HepG2 (cell line): ENCODE results near the gene TMEM130. TPM values are rescaled to one million over a fixed set of nuclear protein-coding genes. Genes with fewer than 3 reads are reported as not detected.

ENCODE experiments used
- CBFB ChIP-seq: sonication (generic); formaldehyde crosslinking; IDR thresholded peaks from 2 replicates; pipeline ENCODE4 v1.4.0; 2020; ENCODE audit warnings: missing genetic modification reagents
- DMAP1 ChIP-seq: IDR thresholded peaks from 2 replicates; pipeline ENCODE4 v1.6.1; 2016
- ISL2 ChIP-seq: sonication (generic); formaldehyde crosslinking; IDR thresholded peaks from 2 replicates; pipeline ENCODE4 v1.5.0; 2020; ENCODE audit warnings: missing genetic modification reagents
- JARID2 ChIP-seq: sonication (generic); formaldehyde crosslinking; IDR thresholded peaks from 2 replicates; pipeline ENCODE4 v1.8.1; 2023; ENCODE audit warnings: missing genetic modification reagents, inconsistent platforms; ENCODE audit not compliant: insufficient replicate concordance
- PRMT3 ChIP-seq: sonication (generic); formaldehyde crosslinking; IDR thresholded peaks from 2 replicates; pipeline ENCODE4 v1.8.1; 2022; ENCODE audit warnings: low read depth, mild to moderate bottlenecking, moderate library complexity, missing genetic modification reagents, borderline replicate concordance
- SIX4 ChIP-seq: sonication (generic); formaldehyde crosslinking; IDR thresholded peaks from 2 replicates; pipeline ENCODE4 v1.4.0; 2020; ENCODE audit warnings: missing genetic modification reagents
- SRF ChIP-seq: IDR thresholded peaks from 2 replicates; pipeline ENCODE4 v1.6.1; 2011; ENCODE audit warnings: mild to moderate bottlenecking, low read depth, low read length, moderate library complexity
- ZNF101 ChIP-seq: sonication (generic); formaldehyde crosslinking; IDR thresholded peaks from 2 replicates; pipeline ENCODE4 v1.4.0; 2020; ENCODE audit warnings: mild to moderate bottlenecking, low read depth, missing genetic modification reagents, borderline replicate concordance
- ZNF17 ChIP-seq: sonication (generic); formaldehyde crosslinking; IDR thresholded peaks from 2 replicates; pipeline ENCODE4 v1.5.0; 2020; ENCODE audit warnings: mild to moderate bottlenecking, missing genetic modification reagents
- ZNF607 ChIP-seq: sonication (generic); formaldehyde crosslinking; IDR thresholded peaks from 2 replicates; pipeline ENCODE4 v1.5.1; 2020; ENCODE audit warnings: missing genetic modification reagents, mild to moderate bottlenecking, borderline replicate concordance
- ZNF749 ChIP-seq: sonication (generic); formaldehyde crosslinking; IDR thresholded peaks from 2 replicates; pipeline ENCODE4 v1.8.0; 2022; ENCODE audit warnings: mild to moderate bottlenecking, missing genetic modification reagents, moderate library complexity, borderline replicate concordance
- ZNF792 ChIP-seq: IDR thresholded peaks from 2 replicates; pipeline ENCODE4 v1.6.1; 2016
- polyA plus RNA-seq, 8 experiments: library from polyadenylated mRNA; depleted of rRNA in 3 of 8; stranded (reverse) in 7 of 8; unstranded in 1 of 8; fragments of >200 nt; fragmentation: Illumina TruSeq in 4 of 8; extraction: Trizol in 4 of 8; gene quantifications; 2 replicates each; pipeline versions ENCODE4 v1.2.1 to v1.2.3, GENCODE V29; 2011 to 2016; ENCODE audit warnings: low read depth in 4 of 8, missing spikeins in 1 of 8, mixed read lengths in 1 of 8; ENCODE audit not compliant: insufficient read depth in 1 of 8
- total RNA-seq, 5 experiments: library from RNA; depleted of rRNA; stranded (reverse); fragments of >200 nt; fragmentation: Illumina TruSeq; extraction: Trizol; gene quantifications; 2 replicates each; pipeline ENCODE4 v1.2.3, GENCODE V29; 2016; ENCODE audit warnings: low read depth in 1 of 5
- TF ChIP-seq, protein P1 (sequence below): sonication (generic); formaldehyde crosslinking; IDR thresholded peaks from 2 replicates; pipeline ENCODE4 v1.4.0; 2020; ENCODE audit warnings: mild to moderate bottlenecking, missing genetic modification reagents
- TF ChIP-seq, protein P2 (sequence below): sonication (generic); formaldehyde crosslinking; IDR thresholded peaks from 2 replicates; pipeline ENCODE4 v1.5.0; 2020; ENCODE audit warnings: missing genetic modification reagents
- TF ChIP-seq, protein P3 (sequence below): sonication (generic); formaldehyde crosslinking; IDR thresholded peaks from 2 replicates; pipeline ENCODE4 v1.4.0; 2020; ENCODE audit warnings: missing genetic modification reagents, borderline replicate concordance
- TF ChIP-seq, protein P4 (sequence below): IDR thresholded peaks from 2 replicates; pipeline ENCODE4 v1.6.1; 2018; ENCODE audit warnings: missing genetic modification reagents, mild to moderate bottlenecking, missing compliant biosample characterization
- TF ChIP-seq, protein P5 (sequence below): IDR thresholded peaks from 2 replicates; pipeline ENCODE4 v1.6.1; 2016
- TF ChIP-seq, protein P6 (sequence below): sonication (generic); formaldehyde crosslinking; IDR thresholded peaks from 2 replicates; pipeline ENCODE4 v1.5.0; 2020; ENCODE audit warnings: mild to moderate bottlenecking, missing genetic modification reagents

TMEM130 gene
- total and polyA plus RNA-seq, 2 of the 13 experiments (the other 11 are each of a cell fraction or from before 2014, with no cell fraction given), result not detected

DNA sequence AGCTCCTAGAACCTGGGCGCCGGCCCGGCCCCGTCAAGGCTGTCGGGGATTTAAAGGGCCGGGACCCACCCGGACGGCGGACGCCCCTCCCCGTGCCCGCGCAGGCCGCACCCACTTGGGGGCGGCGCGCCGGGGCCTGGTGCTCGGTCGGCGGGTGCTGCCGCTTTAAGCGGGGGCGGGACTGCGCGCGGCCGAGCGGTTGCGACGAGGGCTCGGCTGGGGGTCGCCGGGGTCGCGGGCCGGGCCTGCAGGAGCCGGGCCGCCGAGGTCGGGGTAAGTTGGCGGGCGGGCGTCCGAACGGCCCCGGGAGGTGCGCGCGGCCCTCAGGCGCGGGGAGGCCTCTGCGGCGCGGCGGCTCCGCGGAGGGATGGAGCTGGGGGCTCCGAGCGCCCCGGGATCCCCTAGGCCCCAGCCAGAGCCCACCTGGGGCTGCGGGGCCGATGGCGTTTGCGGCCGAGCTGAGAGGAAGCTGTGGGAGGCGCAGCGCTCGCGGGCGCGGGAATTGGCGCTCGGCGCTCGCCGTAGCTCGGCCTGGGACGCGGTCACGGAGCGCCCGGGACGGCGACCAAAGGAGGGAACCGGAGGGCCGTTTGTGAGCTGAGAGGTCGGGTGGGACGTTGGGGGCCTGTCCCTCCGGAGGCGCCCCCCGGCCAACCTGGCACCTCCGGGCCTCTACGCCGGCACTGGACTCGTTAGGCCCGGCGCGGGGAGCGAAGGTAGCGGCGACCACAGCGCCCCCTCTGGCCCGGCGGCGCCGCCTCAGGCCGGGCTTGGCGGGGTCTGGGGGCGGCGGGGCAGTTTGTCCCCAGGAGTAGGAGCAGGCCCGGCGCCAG lies 8.8 kb upstream of the TMEM130 start, which contains the start of gene TRRAP (continued):
- TF ChIP-seq, protein P1, sequence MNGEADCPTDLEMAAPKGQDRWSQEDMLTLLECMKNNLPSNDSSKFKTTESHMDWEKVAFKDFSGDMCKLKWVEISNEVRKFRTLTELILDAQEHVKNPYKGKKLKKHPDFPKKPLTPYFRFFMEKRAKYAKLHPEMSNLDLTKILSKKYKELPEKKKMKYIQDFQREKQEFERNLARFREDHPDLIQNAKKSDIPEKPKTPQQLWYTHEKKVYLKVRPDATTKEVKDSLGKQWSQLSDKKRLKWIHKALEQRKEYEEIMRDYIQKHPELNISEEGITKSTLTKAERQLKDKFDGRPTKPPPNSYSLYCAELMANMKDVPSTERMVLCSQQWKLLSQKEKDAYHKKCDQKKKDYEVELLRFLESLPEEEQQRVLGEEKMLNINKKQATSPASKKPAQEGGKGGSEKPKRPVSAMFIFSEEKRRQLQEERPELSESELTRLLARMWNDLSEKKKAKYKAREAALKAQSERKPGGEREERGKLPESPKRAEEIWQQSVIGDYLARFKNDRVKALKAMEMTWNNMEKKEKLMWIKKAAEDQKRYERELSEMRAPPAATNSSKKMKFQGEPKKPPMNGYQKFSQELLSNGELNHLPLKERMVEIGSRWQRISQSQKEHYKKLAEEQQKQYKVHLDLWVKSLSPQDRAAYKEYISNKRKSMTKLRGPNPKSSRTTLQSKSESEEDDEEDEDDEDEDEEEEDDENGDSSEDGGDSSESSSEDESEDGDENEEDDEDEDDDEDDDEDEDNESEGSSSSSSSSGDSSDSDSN (CRISPR knock-in tag), result no peak; the same call in none of the 2 replicates
- TF ChIP-seq ZNF17 (no peak), SIX4 (CRISPR knock-in tag) (no peak), ZNF792 (no peak), DMAP1 (CRISPR knock-in tag) (peak; percentile 84; the same call in 1 of the 2 replicates), ZNF607 (peak; percentile 44; the same call in 1 of the 2 replicates), ZNF101 (CRISPR knock-in tag) (no peak), ZNF749 (CRISPR knock-in tag) (0 out of 2 replicates have a peak, but pooled peaks have one; percentile 48), SRF (no peak), JARID2 (no peak), CBFB (CRISPR knock-in tag) (0 out of 2 replicates have a peak, but pooled peaks have one; percentile 56), PRMT3 (no peak), ISL2 (CRISPR knock-in tag) (no peak; the same call in none of the 2 replicates)
- TF ChIP-seq, protein P2, sequence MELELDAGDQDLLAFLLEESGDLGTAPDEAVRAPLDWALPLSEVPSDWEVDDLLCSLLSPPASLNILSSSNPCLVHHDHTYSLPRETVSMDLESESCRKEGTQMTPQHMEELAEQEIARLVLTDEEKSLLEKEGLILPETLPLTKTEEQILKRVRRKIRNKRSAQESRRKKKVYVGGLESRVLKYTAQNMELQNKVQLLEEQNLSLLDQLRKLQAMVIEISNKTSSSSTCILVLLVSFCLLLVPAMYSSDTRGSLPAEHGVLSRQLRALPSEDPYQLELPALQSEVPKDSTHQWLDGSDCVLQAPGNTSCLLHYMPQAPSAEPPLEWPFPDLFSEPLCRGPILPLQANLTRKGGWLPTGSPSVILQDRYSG (CRISPR knock-in tag), result peak; percentile 80; the same call in 1 of the 2 replicates
- TF ChIP-seq, protein P3, sequence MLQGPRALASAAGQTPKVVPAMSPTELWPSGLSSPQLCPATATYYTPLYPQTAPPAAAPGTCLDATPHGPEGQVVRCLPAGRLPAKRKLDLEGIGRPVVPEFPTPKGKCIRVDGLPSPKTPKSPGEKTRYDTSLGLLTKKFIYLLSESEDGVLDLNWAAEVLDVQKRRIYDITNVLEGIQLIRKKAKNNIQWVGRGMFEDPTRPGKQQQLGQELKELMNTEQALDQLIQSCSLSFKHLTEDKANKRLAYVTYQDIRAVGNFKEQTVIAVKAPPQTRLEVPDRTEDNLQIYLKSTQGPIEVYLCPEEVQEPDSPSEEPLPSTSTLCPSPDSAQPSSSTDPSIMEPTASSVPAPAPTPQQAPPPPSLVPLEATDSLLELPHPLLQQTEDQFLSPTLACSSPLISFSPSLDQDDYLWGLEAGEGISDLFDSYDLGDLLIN (CRISPR knock-in tag), result peak; percentile 64; the same call in 1 of the 2 replicates
- TF ChIP-seq, protein P4, sequence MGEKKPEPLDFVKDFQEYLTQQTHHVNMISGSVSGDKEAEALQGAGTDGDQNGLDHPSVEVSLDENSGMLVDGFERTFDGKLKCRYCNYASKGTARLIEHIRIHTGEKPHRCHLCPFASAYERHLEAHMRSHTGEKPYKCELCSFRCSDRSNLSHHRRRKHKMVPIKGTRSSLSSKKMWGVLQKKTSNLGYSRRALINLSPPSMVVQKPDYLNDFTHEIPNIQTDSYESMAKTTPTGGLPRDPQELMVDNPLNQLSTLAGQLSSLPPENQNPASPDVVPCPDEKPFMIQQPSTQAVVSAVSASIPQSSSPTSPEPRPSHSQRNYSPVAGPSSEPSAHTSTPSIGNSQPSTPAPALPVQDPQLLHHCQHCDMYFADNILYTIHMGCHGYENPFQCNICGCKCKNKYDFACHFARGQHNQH (CRISPR knock-in tag), result peak; percentile 50; the same call in 1 of the 2 replicates
- TF ChIP-seq, protein P5, sequence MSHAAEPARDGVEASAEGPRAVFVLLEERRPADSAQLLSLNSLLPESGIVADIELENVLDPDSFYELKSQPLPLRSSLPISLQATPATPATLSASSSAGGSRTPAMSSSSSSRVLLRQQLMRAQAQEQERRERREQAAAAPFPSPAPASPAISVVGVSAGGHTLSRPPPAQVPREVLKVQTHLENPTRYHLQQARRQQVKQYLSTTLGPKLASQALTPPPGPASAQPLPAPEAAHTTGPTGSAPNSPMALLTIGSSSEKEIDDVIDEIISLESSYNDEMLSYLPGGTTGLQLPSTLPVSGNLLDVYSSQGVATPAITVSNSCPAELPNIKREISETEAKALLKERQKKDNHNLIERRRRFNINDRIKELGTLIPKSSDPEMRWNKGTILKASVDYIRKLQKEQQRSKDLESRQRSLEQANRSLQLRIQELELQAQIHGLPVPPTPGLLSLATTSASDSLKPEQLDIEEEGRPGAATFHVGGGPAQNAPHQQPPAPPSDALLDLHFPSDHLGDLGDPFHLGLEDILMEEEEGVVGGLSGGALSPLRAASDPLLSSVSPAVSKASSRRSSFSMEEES, result 0 out of 2 replicates have a peak, but pooled peaks have one; percentile 24
- TF ChIP-seq, protein P6, sequence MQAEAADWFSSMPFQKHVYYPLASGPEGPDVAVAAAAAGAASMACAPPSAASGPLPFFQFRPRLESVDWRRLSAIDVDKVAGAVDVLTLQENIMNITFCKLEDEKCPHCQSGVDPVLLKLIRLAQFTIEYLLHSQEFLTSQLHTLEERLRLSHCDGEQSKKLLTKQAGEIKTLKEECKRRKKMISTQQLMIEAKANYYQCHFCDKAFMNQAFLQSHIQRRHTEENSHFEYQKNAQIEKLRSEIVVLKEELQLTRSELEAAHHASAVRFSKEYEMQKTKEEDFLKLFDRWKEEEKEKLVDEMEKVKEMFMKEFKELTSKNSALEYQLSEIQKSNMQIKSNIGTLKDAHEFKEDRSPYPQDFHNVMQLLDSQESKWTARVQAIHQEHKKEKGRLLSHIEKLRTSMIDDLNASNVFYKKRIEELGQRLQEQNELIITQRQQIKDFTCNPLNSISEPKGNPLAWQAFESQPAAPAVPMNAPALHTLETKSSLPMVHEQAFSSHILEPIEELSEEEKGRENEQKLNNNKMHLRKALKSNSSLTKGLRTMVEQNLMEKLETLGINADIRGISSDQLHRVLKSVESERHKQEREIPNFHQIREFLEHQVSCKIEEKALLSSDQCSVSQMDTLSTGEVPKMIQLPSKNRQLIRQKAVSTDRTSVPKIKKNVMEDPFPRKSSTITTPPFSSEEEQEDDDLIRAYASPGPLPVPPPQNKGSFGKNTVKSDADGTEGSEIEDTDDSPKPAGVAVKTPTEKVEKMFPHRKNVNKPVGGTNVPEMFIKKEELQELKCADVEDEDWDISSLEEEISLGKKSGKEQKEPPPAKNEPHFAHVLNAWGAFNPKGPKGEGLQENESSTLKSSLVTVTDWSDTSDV (CRISPR knock-in tag), result no peak
